ENCODE results near the gene C5AR2.

DNA sequence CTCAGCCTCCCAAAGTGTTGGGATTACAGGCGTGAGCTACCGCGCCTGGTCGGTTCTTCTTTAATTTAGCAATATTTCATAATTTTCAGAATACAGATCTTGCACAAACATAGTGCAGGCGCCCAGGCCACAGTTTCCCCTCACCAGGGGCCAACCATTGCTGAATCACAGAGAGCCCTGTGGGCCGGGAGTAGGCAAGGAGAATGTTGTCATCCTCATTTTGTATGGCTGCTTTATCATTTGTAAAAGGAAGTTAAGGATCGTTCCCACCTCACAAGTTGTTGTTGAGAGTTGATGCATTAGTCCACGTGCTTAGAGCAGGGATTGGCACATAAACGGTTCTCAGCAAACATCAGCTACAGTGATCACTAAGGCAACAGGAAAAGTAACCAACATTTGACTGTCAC lies 57.2 kb downstream of the C5AR2 start:
- TF ChIP-seq, protein P1, sequence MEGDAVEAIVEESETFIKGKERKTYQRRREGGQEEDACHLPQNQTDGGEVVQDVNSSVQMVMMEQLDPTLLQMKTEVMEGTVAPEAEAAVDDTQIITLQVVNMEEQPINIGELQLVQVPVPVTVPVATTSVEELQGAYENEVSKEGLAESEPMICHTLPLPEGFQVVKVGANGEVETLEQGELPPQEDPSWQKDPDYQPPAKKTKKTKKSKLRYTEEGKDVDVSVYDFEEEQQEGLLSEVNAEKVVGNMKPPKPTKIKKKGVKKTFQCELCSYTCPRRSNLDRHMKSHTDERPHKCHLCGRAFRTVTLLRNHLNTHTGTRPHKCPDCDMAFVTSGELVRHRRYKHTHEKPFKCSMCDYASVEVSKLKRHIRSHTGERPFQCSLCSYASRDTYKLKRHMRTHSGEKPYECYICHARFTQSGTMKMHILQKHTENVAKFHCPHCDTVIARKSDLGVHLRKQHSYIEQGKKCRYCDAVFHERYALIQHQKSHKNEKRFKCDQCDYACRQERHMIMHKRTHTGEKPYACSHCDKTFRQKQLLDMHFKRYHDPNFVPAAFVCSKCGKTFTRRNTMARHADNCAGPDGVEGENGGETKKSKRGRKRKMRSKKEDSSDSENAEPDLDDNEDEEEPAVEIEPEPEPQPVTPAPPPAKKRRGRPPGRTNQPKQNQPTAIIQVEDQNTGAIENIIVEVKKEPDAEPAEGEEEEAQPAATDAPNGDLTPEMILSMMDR (IDR thresholded peaks at IDR 0.05) = no peak
- TF ChIP-seq EZH2 (IDR thresholded peaks at IDR 0.05; ENCODE audit: borderline replicate concordance, insufficient read depth, low read depth, low read length, poor library complexity, severe bottlenecking) = no peak
